HCT116 (cell line): Measurements from ENCODE around the gene EXOSC3.

Source experiments
- CEBPB ChIP-seq: IDR thresholded peaks from 2 replicates; pipeline ENCODE4 v1.6.1; 2012; ENCODE audit warnings: low read depth
- EZH2phosphoT487 ChIP-seq: fragments of 200-600 bp; IDR thresholded peaks from 2 replicates; pipeline ENCODE4 v1.6.1; 2018; ENCODE audit warnings: antibody characterized with exemption, borderline replicate concordance
- JUND ChIP-seq: IDR thresholded peaks from 2 replicates; pipeline ENCODE4 v1.6.1; 2012
- POLR2A ChIP-seq: IDR thresholded peaks from 2 replicates; pipeline ENCODE4 v1.7.0; 2011; ENCODE audit warnings: borderline replicate concordance; ENCODE audit not compliant: insufficient read depth, insufficient read length; ENCODE audit errors: extremely low read depth
- YY1 ChIP-seq: IDR thresholded peaks from 2 replicates; pipeline ENCODE4 v1.6.1; 2011; ENCODE audit warnings: low read length, low read depth, moderate library complexity, mild to moderate bottlenecking; ENCODE audit not compliant: insufficient replicate concordance; ENCODE audit errors: extremely low read depth
- ZNF274 ChIP-seq: fragments of 200-500 bp; sonication (Bioruptor generic); IDR thresholded peaks from 2 replicates; pipeline ENCODE4 v1.6.1; 2014; ENCODE audit warnings: mild to moderate bottlenecking, low read depth, low read length, inconsistent platforms
- TF ChIP-seq, protein P1 (sequence below), 3 experiments: fragments of 200-600 bp in 1 of 3; sonication (generic) in 1 of 3; IDR thresholded peaks in 2 of 3; conservative IDR thresholded peaks in 1 of 3; 2 replicates each; pipeline ENCODE4 v1.5.1; 2012 to 2017; ENCODE audit warnings: low read depth in 2 of 3, low read length in 2 of 3, antibody characterized with exemption in 1 of 3, borderline replicate concordance in 1 of 3, control low read depth in 1 of 3, mild to moderate bottlenecking in 1 of 3, mixed read lengths in 1 of 3, mixed run types in 1 of 3, moderate library complexity in 1 of 3; ENCODE audit not compliant: insufficient read depth in 1 of 3
- TF ChIP-seq, protein P2 (sequence below): IDR thresholded peaks from 2 replicates; pipeline ENCODE4 v1.6.1; 2011; ENCODE audit warnings: mild to moderate bottlenecking, low read length, moderate library complexity; ENCODE audit not compliant: insufficient replicate concordance; ENCODE audit errors: extremely low read depth
- TF ChIP-seq, protein P3 (sequence below): IDR thresholded peaks from 2 replicates; pipeline ENCODE4 v1.6.1; 2012; ENCODE audit warnings: low read depth

- TF ChIP-seq, protein P1, sequence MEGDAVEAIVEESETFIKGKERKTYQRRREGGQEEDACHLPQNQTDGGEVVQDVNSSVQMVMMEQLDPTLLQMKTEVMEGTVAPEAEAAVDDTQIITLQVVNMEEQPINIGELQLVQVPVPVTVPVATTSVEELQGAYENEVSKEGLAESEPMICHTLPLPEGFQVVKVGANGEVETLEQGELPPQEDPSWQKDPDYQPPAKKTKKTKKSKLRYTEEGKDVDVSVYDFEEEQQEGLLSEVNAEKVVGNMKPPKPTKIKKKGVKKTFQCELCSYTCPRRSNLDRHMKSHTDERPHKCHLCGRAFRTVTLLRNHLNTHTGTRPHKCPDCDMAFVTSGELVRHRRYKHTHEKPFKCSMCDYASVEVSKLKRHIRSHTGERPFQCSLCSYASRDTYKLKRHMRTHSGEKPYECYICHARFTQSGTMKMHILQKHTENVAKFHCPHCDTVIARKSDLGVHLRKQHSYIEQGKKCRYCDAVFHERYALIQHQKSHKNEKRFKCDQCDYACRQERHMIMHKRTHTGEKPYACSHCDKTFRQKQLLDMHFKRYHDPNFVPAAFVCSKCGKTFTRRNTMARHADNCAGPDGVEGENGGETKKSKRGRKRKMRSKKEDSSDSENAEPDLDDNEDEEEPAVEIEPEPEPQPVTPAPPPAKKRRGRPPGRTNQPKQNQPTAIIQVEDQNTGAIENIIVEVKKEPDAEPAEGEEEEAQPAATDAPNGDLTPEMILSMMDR (IDR thresholded peaks at IDR 0.05 in 2 of 3, conservative IDR thresholded peaks at IDR 0.05 in 1 of 3; ENCODE audit: borderline replicate concordance in 1 of 3, insufficient read depth in 1 of 3, low read depth in 2 of 3, low read length in 2 of 3): no peak
- TF ChIP-seq EZH2phosphoT487: no peak
- no peak for TF ChIP-seq POLR2A
- TF ChIP-seq JUND: no peak
- no peak for TF ChIP-seq ZNF274
- TF ChIP-seq CEBPB: no peak
- TF ChIP-seq YY1: no peak
- TF ChIP-seq, protein P2, sequence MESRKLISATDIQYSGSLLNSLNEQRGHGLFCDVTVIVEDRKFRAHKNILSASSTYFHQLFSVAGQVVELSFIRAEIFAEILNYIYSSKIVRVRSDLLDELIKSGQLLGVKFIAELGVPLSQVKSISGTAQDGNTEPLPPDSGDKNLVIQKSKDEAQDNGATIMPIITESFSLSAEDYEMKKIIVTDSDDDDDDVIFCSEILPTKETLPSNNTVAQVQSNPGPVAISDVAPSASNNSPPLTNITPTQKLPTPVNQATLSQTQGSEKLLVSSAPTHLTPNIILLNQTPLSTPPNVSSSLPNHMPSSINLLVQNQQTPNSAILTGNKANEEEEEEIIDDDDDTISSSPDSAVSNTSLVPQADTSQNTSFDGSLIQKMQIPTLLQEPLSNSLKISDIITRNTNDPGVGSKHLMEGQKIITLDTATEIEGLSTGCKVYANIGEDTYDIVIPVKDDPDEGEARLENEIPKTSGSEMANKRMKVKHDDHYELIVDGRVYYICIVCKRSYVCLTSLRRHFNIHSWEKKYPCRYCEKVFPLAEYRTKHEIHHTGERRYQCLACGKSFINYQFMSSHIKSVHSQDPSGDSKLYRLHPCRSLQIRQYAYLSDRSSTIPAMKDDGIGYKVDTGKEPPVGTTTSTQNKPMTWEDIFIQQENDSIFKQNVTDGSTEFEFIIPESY: no peak
- TF ChIP-seq, protein P3, sequence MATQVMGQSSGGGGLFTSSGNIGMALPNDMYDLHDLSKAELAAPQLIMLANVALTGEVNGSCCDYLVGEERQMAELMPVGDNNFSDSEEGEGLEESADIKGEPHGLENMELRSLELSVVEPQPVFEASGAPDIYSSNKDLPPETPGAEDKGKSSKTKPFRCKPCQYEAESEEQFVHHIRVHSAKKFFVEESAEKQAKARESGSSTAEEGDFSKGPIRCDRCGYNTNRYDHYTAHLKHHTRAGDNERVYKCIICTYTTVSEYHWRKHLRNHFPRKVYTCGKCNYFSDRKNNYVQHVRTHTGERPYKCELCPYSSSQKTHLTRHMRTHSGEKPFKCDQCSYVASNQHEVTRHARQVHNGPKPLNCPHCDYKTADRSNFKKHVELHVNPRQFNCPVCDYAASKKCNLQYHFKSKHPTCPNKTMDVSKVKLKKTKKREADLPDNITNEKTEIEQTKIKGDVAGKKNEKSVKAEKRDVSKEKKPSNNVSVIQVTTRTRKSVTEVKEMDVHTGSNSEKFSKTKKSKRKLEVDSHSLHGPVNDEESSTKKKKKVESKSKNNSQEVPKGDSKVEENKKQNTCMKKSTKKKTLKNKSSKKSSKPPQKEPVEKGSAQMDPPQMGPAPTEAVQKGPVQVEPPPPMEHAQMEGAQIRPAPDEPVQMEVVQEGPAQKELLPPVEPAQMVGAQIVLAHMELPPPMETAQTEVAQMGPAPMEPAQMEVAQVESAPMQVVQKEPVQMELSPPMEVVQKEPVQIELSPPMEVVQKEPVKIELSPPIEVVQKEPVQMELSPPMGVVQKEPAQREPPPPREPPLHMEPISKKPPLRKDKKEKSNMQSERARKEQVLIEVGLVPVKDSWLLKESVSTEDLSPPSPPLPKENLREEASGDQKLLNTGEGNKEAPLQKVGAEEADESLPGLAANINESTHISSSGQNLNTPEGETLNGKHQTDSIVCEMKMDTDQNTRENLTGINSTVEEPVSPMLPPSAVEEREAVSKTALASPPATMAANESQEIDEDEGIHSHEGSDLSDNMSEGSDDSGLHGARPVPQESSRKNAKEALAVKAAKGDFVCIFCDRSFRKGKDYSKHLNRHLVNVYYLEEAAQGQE: no peak
These were observed 15.6 kb downstream of the EXOSC3 start for GRCh38 chr9:37769306-37769705.
